ENCODE data around the gene CYP4F8. TPM values are rescaled to one million over a fixed set of nuclear protein-coding genes. Genes with fewer than 3 reads are reported as not detected.

Gene CYP4F8
- total RNA-seq, 1 donor from 2014 or later = not detected

DNA sequence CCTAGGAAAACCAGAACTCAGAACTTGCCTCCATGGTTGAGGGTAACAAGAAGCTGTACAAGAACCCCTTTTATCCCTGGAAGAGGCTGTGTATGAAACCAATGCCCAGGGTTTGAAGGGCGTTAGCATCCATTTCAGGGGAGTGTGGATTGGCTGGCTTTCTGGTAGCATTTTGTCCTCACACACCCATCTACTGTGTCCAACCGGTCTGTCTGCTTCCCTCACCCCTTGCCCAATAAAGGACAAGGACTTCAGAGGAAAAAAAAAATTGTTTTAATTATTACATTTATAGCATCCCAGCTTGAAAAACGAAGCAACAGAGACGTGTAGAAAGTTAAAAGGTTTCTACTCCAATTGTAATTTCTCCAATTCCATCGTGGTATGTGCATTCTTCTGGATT lies 2.7 kb upstream of the CYP4F8 start:
- Mint-ChIP-seq H3K4me3 (no peak overlapping the region), H3K27ac (ENCODE audit: unreplicated experiment) (no peak overlapping the region), H3K9me3 (peaks cover 6% of the 10 kb centered on the region), H3K27me3 (ENCODE audit: low read depth) (no peaks in the 10 kb centered on the region), H3K36me3 (ENCODE audit: low read depth) (no peaks in the 10 kb centered on the region), H3K4me1 (no peaks in the 10 kb centered on the region)
- no peak for DNase-seq (ENCODE audit: low read depth, low spot score)
- TF ChIP-seq, protein P1, sequence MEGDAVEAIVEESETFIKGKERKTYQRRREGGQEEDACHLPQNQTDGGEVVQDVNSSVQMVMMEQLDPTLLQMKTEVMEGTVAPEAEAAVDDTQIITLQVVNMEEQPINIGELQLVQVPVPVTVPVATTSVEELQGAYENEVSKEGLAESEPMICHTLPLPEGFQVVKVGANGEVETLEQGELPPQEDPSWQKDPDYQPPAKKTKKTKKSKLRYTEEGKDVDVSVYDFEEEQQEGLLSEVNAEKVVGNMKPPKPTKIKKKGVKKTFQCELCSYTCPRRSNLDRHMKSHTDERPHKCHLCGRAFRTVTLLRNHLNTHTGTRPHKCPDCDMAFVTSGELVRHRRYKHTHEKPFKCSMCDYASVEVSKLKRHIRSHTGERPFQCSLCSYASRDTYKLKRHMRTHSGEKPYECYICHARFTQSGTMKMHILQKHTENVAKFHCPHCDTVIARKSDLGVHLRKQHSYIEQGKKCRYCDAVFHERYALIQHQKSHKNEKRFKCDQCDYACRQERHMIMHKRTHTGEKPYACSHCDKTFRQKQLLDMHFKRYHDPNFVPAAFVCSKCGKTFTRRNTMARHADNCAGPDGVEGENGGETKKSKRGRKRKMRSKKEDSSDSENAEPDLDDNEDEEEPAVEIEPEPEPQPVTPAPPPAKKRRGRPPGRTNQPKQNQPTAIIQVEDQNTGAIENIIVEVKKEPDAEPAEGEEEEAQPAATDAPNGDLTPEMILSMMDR (conservative IDR thresholded peaks at IDR 0.05) = no peak

DNA sequence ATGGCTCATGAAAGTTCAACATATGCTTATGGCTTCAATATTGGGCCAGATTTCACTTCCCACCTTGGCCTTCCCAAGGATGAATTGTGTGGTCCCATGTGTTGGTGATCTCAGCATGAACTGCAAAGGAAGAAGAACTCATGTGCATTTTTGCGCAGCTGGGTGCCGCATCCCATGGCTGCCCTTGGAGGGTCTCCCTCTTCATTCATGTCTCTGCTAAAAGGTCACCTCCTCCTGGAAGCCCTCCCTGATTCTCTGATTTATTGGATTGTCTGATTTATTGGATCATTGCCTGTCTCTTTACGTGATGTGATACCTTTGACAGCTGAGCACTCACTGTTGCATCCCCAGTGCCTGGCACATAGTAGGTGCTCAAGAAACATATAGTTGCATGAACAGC lies 1.7 kb upstream of the CYP4F8 start:
- Mint-ChIP-seq H3K27me3 (ENCODE audit: low read depth) (no peaks in the 10 kb centered on the region), H3K9me3 (peaks cover 11% of the 10 kb centered on the region), H3K4me1 (no peaks in the 10 kb centered on the region), H3K4me3 (no peak overlapping the region), H3K36me3 (ENCODE audit: low read depth) (peaks cover 2% of the 10 kb centered on the region), H3K27ac (ENCODE audit: unreplicated experiment) (no peak overlapping the region)
- no peak for DNase-seq (ENCODE audit: low read depth, low spot score)
- TF ChIP-seq, protein P1 (conservative IDR thresholded peaks at IDR 0.05) = no peak

GRCh38 chr19:15615526-15615925 lies 508 bp downstream of the CYP4F8 start:
- Mint-ChIP-seq H3K4me1 (no peaks in the 10 kb centered on the region), H3K27ac (ENCODE audit: unreplicated experiment) (no peak overlapping the region), H3K27me3 (ENCODE audit: low read depth) (no peaks in the 10 kb centered on the region), H3K36me3 (ENCODE audit: low read depth) (peaks cover 4% of the 10 kb centered on the region), H3K9me3 (peaks cover 13% of the 10 kb centered on the region), H3K4me3 (no peak overlapping the region)
- no peak for DNase-seq (ENCODE audit: low read depth, low spot score)
- TF ChIP-seq, protein P1 (conservative IDR thresholded peaks at IDR 0.05) = no peak

DNA sequence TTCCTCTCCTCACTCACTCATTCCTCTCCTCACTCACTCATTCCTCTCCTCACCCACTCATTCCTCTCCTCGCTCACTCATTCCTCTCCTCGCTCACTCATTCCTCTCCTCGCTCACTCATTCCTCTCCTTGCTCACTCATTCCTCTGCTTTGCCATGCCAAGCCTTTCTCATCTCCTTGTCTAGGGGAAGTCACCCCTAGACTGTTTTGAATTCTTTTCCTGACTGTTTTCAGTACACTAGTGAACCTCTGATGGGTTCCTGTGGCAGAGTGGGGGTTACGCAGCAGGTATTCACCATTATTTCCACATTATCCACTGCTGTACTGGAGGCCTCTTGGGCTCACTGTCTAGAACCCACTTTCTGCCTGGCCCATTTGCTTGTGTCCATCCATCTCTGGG lies 1.2 kb downstream of the CYP4F8 start:
- no peak overlapping the region for H3K4me3 Mint-ChIP-seq
- no peaks in the 10 kb centered on the region for H3K27me3 Mint-ChIP-seq (ENCODE audit: low read depth)
- no peaks in the 10 kb centered on the region for H3K4me1 Mint-ChIP-seq
- peaks cover 13% of the 10 kb centered on the region for H3K9me3 Mint-ChIP-seq
- TF ChIP-seq, protein P1 (conservative IDR thresholded peaks at IDR 0.05) = no peak
- peaks cover 4% of the 10 kb centered on the region for H3K36me3 Mint-ChIP-seq (ENCODE audit: low read depth)
- H3K27ac Mint-ChIP-seq (ENCODE audit: unreplicated experiment) = no peak overlapping the region
- DNase-seq (ENCODE audit: low read depth, low spot score) = no peak

- Mint-ChIP-seq H3K9me3 (peaks cover 13% of the 10 kb centered on the region), H3K4me3 (no peak overlapping the region), H3K4me1 (no peaks in the 10 kb centered on the region), H3K36me3 (ENCODE audit: low read depth) (peaks cover 4% of the 10 kb centered on the region), H3K27ac (ENCODE audit: unreplicated experiment) (no peak overlapping the region), H3K27me3 (ENCODE audit: low read depth) (no peaks in the 10 kb centered on the region)
- TF ChIP-seq, protein P1 (conservative IDR thresholded peaks at IDR 0.05) = no peak
- no peak for DNase-seq (ENCODE audit: low read depth, low spot score)
Measured at GRCh38 chr19:15616627-15617270, 1.7 kb downstream of the CYP4F8 start.

Measured in neural crest cell (in vitro differentiated cells).